ENCODE measurements around the gene CPS1. TPM values are rescaled to one million over a fixed set of nuclear protein-coding genes. Genes with fewer than 3 reads are reported as not detected.

Gene CPS1
- total RNA-seq, 1 donor from 2014 or later: 18.0 TPM

DNA sequence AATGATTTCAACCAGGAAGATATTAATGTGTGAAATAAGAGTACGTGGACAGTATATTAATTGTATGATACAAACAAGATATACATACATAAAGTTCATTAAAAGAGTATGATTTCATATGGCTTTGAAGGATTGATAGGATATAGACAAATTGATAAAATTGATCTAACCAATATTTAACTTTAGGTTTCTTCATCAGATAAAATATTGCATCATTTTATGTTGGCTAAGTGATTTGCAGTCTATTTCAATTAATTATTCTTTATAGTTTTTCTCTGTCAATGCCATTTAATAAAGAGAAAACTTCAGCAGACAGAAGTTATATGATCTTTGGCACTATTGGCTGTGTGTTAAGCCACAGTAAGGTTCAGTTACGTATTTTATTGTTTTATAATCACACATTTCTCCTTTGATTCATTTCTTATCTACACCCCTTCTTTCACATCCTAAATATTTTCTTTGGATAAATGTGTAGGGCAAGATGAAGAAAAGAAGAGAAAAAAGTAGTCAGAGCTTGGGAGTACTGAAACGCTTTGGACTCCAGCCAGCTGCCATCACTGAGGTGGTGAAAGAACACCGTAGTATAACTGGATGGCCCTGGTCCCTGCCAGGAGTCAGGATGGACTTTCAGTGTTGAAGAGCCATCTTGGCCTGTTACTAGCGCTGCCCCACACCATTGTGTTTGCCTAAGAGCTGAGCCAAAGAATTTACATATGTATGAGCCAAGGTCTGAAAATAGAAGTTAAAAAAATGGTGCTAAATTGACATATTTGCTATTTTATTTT is 9.8 kb upstream of the CPS1 start:
- DNase-seq (ENCODE audit: low read depth, low spot score): no peak

DNA sequence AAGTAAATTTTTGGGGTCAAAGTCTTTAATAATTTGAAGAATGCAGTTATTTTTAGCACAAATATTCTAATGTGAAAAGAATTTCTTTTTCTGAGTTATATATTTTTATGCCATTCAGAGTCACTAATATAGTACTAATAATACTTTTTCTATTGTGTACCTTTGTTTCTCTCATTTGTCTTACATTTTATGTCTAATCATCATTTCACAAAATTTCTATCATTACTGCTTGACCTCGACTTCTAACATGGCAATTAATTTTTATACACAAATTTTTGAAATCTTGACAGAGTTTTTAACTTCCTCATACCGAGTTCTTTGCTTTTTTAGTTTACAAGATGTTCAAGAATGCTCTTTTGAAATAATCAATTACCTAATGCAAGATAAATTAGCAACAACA is 8.4 kb upstream of the CPS1 start:
- no peak for DNase-seq (ENCODE audit: low read depth, low spot score)

DNA sequence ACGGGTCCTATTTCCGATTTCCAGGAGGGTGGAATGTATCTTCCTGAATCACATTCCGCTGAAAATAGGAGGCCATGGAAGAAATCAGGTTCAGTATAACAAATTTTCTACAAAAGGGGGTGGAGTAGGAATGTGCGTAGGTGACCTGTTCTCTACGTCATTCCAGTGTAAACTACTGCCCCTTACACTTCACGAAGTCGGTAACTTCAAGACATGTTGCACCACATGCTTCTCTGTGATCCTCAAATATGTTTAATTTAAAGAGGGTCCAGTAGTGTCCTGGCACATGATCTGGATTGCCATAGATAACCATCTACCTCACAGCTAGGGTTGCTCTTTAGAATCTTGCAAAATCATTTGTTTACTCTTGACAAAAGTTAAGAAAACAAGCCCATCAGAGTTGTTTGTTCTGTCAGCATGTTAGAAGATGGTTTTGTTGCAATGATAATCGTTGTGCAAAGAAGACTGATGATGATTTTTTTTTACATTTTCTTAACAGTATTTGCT is 7.5 kb upstream of the CPS1 start:
- no peak for DNase-seq (ENCODE audit: low read depth, low spot score)

DNA sequence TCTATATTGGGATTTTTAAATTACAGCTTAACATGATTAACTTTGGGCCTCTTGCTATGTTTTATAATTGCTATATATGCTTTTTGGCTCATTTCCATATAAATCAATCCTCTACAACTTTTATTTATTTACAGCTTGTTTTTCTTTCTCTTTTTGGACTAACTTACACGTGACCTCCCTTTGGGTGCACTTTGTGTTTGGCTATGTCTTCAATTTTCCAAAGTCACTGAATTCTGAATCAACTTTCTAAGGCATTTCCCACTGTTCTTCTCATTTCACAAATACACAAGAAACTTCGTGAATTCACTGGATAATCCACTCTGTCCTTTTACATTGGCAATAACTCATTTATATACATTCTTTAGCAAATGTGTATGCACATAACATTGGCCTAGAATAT is 5.4 kb upstream of the CPS1 start:
- DNase-seq (ENCODE audit: low read depth, low spot score): no peak

DNA sequence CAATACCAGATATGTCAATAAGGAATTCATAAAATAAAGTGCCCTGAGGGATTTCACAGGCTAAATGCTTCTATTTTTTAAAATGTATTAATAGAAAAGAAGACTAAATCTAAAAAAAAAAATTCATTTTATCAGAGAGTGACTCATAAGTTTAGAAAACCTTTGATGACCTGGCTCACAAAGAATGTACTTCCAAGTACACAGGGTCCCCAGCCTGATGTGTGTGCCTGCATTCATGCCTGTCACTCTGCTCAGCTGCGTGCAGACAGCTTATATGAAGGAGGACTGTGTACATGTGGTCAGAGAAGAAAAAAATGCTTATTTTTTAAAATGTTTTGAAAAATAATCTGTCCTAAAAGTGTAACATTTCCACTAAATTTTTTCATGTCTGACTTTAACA is 3.0 kb upstream of the CPS1 start:
- no peak for DNase-seq (ENCODE audit: low read depth, low spot score)

DNA sequence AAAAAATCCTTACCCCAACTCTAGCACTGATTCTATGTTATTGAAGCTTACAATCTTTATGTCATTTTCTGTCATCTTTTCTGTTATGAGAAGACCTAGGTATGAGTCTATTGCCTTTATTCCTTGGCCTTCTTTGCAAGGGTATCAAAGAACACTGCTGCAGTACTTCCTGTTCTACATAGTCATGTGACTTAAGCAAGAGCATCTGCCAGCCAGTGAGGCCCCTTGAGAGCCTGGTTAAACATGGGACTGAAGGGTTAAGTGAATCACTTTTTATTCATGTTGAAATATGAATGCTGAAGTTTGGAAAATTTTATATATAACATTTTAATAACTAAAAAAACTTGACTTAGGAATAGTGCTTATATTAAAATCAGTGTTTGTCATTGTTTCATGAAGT is 844 bp upstream of the CPS1 start:
- DNase-seq (ENCODE audit: low read depth, low spot score): no peak

DNA sequence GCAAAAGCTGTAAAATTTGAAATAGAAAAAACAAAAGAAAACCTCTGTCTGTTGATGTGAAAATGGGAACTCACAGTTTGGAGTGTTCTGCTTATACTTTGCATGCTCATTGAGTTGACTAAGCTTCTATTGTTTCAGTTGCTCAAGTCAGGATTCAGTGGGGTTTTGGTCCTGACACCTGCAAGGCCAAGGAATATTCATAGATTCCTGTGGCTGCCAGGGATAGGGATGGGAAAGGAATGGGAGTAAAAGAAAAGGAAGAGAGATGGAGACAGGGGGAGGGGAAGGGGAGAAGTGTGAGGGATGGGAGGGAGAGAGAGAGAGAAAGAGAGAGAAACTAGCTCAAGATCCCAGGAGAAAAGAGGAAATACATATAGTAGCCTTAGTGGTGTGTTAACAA is 1.3 kb downstream of the CPS1 start:
- no peak for DNase-seq (ENCODE audit: low read depth, low spot score)

DNA sequence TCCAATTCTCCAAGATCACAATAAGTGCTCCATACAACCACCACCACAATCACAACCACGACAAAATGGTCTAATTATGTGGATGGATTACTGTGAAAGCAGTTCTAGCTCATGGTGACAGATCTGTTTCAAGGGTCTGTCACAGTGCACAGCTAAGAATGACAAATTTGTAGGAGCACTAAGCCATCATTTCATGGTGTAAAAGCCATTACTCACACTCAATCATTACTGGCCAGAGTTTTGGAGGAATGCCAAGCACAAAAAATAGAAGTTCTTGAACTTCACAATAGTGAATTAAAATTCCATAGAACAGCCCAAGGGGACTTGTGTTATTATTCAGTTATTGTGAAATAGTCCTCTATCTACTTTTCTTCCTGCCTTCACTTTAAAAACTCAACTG is 2.3 kb downstream of the CPS1 start:
- no peak for DNase-seq (ENCODE audit: low read depth, low spot score)

DNA sequence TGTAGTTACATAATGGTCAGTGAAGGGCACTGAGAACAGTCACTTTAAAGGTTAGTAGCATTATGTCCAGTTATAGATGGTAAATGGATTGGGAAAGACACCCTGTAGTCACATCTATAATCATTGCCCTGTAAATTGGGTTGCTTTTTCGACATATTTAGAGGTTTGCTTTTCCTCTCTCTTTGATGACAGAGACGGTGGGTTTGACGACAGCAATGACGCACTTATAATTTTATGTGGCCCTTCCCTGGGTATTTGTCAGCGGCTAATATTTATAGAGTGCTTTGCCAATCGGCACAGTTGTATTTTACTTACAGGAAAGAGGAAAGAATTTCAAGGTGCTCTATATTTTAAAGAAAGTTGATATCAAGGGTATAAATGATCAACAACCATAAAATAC is 2.8 kb downstream of the CPS1 start:
- DNase-seq (ENCODE audit: low read depth, low spot score): no peak

DNA sequence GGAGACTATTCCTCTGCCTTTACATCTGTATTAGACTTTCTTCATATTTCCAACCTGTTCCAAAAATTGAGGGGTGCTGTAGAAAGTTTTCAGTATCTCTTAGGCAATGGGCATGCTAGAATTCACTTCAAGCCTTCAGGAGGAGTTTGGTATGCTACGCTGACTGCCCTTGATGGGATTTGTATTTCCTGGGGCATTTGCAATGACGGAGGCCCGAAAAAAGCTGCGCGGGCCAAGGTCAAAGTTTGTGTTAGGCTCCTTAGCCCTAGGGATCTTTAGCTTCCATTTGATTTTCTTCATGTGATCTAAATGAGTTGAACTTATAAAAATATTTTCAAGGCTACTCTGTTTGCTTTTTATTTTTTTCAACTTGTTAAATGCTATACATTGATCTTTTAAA is 5.1 kb downstream of the CPS1 start:
- no peak for DNase-seq (ENCODE audit: low read depth, low spot score)

DNA sequence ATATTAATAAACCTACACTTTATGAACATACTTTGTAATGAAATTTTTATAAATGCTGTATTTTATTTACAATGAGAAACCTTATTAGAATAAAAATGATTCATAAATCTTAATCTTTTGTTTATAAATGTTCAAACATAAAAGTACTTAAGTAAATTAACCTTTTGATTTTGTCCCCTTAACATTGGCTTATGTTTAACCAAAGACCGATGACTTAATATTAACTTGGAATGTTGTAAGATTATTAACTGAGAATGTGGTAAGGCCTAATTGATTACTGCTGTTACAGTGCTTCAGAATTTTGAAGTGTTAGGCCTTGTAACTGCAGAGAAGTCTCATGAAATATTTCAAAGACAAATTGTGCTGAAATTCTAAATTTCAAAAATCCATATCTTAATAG is 5.7 kb downstream of the CPS1 start:
- DNase-seq (ENCODE audit: low read depth, low spot score): no peak

DNA sequence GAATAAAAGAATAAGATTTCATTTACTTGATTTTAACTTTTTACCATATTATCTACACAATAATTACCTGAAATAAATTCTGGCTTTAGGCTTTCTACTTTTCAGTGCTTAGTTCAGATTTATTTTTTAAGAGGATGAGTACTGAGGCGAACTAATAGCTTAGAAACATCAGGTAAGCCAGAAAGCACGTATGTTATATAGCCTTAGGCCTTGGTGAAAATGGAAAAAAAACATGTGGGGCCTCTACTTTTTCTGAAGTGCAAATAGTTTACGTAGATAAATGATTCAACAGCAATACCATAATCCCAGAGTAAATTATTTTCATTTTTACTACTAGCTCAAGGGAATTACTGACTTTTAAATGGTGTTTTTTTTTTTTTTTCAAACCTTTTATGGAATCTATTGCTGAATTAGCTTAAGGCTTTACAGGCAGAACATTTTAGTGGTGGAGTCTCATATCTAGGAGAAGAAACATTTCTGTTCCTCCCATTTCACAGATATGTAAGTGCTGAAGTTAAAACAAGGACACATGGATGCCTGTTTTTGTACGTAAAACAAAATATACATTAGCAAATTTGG is 6.2 kb downstream of the CPS1 start:
- DNase-seq (ENCODE audit: low read depth, low spot score): no peak

DNA sequence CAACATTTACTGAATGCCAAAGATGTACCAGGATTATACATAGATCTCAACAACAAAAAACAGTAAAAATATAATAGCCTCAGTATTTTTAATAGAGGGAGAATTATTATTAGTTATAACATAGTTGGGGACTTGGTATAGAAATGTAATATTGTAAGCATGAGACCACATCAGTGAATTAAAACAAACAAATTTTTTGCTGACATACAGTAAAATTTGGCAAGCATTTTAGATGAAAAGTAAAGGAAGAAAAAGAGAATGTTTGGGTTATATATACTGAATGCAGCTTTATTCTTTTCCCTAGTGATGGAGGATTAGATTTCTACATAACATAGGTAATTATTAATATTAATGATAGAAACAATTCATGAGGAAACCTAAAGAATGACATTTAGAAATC is 10.9 kb downstream of the CPS1 start:
- DNase-seq (ENCODE audit: low read depth, low spot score): no peak

DNA sequence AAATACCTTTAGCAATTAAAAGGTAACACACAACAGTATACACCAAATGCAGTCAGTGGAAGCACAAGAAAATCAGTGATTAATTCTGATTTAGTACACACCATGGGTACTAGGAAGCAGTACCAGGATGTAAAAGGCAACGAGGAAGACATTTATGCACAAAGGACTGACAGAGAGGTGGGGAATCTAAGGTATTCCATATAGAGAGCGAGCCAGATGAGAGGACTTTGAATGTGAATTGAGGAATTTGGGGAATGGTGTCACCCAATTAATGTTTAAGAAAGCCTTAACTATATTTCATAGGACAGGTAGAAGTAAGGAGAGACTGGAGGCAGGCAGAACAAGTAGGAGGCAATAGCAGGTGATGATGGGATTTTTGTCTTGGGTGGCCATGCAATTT is 11.7 kb downstream of the CPS1 start:
- no peak for DNase-seq (ENCODE audit: low read depth, low spot score)

DNA sequence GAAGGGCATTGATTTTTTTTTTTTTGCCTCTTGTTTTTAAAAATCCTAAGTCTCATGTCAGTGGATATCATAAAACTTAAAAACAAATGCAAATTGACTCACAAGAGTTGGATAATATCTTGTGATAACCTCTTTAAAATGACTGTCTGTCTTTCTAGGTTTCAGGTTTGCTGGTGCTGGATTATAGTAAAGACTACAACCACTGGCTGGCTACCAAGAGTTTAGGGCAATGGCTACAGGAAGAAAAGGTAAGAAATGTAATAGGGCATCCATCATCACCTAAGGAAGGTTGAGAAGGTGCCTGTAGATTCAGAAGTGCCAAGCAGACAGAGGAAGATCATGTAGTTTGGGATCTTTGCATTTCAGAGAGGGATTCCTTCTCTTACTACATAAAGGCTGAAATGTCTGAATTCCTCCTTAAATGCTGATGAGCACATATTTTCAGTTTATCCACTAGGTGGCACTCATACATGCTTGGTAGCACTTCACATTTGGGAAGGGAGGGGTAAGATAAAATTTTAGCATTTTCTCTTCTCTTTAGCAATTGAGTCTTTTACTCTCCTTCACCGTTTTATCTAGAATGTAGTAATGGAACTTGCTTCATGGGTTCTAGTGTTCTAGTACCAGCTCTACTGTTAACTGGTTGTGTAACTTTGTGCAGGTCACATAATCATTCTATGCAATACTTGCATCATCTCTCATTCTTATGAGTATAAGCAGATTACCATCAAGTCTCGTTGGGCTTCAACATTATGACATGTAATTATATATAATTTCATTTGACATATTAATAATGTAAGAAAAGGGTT is 21.1 kb downstream of the CPS1 start:
- no peak for DNase-seq (ENCODE audit: low read depth, low spot score)

DNA sequence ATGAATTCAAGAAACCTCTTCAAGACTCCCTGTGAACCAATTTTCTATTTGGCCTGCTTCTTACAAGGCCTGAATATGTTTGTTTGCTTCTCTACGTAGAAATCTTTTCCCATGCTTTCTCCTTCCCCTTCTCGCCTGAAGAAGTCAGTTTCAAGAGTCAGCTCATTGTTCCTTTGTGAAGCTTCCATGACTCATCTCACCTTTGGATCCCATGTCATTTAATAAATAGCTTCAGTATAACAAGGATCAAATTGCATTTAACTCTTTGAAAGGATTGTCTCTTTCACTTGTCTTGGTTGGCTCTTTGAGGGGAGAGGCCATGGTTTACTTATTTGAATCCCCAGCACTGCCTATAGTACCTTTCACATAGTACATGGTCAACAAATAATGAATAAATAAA is 28.4 kb downstream of the CPS1 start:
- DNase-seq (ENCODE audit: low read depth, low spot score): peak; percentile 0

DNA sequence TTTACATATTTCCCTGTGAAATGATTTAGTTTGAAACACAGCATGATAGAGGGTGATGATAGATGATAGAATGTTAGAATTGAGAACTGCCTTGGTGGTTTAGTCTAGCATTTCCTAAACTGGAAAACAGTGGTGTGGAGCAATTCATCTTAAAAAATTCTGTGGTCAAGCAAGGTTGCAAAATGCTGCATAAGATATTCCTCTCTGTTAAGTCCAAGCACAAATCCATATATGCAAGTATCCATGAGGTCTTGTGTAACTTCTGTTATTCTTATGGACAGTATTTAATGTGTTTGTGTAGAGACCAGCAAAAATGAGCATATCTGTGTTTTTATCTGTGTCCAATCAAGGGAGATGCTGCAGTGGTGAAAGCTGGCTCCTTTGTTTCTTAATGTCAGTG is 30.0 kb downstream of the CPS1 start:
- DNase-seq (ENCODE audit: low read depth, low spot score): no peak

DNA sequence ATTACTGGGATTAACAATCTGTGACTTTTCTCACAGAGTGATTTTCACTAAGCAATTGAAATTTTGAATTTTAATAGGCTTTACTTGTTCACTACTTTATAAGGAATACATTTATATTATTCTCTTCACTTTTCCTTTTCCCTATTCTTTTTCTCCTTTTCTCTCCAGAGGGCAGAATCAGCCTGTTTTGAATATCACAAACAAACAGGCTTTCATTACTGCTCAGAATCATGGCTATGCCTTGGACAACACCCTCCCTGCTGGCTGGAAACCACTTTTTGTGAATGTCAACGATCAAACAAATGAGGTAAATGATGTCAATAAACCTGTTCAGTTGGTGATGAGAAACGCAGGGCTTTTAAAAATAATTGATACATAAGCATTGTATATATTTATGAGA is 35.3 kb downstream of the CPS1 start:
- DNase-seq (ENCODE audit: low read depth, low spot score): no peak

DNA sequence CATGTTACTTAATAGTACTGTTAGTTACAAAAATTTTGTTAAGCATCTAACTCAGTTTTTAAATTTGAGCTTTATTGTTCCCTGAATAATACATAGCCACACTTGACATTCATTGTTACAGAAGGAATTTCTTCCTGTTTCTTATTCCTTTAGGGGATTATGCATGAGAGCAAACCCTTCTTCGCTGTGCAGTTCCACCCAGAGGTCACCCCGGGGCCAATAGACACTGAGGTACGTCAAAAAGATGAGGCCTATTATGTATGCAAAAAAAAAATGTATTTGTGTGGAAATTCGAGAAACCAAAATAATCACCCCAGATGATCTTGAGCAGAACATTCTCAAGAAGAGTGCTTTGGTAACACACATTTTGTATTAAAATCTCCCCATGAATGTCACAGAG is 36.3 kb downstream of the CPS1 start:
- DNase-seq (ENCODE audit: low read depth, low spot score): no peak

DNA sequence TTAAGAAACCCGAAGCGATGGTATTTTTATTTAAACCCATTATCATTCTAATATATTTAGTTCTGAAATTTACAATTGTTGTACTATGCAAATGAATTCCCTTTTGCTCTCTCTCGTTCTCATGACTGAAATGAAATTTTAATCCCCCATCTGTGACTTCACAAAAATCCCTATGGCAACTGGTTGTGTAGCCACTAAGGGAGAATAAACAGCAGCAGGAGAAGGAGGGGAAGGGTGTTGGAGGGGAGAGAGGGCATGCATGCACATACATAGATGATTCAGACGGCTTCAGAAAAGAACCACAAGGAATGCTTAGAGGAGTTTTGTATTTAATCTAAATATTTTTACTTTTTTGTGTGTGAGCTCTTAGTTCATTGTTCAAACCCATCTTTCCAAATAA is 36.8 kb downstream of the CPS1 start:
- no peak for DNase-seq (ENCODE audit: low read depth, low spot score)

DNA sequence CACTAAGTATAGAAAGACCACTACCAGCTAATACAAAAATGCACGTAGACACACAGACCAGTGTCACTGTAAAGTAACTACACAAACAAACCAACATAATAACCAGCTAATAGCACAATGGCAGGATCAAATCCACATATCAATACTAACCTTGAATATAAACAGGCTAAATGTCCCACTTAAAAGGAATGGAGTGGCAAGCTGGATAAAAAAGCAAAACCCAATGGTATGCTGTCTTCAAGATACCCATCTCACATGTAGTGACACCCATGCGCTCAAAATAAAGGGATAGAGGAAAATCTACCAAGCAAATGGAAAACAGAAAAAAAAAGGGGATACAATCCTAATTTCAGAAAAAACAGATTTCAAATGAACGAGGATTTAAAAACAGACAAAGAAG is 41.8 kb downstream of the CPS1 start:
- DNase-seq (ENCODE audit: low read depth, low spot score): no peak

DNA sequence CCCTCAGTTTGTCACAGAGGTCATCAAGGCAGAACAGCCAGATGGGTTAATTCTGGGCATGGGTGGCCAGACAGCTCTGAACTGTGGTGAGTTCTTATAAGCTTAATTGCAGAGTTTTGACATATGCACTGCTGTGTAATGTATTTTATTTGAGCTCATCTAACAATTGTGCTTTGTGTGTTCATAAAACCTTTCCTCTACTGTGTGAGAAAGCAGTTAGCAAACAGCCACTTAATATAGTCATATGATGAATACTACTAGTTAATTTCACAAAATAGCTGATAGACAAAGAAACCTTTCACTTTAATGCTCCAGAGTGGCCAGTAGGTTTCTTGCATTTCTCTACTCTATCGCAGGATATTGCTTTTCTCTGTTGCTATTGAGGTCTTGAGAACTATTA is 43.1 kb downstream of the CPS1 start:
- no peak for DNase-seq (ENCODE audit: low read depth, low spot score)

DNA sequence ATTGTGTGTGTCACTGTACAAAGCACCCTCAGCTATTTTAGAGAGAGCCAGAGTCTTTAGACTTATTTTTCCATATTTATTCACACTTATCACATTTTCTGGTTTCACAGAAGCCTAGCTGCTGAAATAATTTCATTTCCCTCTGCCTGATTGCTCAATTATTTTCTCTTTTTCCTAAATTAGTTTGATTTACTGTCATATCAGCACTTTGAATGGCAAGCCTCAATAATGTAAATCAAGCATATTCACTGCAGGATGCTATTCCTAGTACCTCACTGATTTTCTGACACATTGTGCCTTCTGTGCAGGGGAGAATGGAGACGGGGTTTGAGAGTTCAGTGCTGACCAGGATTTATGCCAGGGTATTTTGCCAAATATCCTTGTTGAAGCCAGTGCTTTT is 48.3 kb downstream of the CPS1 start:
- DNase-seq (ENCODE audit: low read depth, low spot score): no peak

All from pulmonary artery endothelial cell (primary cell).